A673 (cell line): ENCODE measurements around the gene SLC35C1. TPM values are rescaled to one million over a fixed set of nuclear protein-coding genes. Genes with fewer than 3 reads are reported as not detected.
A peak's percentile ranks its signal among the peaks of the same experiment; 100 is the strongest.

Source experiments
- BruUV-seq: library from RNA; stranded (reverse); fragments of 400-500 nt; replicated peaks from 2 replicates; lab custom pipeline; 2021; lab: Mats Ljungman, UMichigan
- CTCF ChIA-PET: fragments of 300-600 bp; sonication (Branson Sonifier 250); formaldehyde crosslinking; loops from one replicate; lab custom pipeline; 2022; ENCODE audit warnings: antibody characterized with exemption; lab: Charles Lee
- POLR2A ChIA-PET: fragments of 300-600 bp; sonication (Branson Sonifier 250); formaldehyde crosslinking; loops from one replicate; lab custom pipeline; 2022; ENCODE audit warnings: antibody characterized with exemption; ENCODE audit not compliant: low non-redundant PET; lab: Charles Lee
- DNase-seq: peaks from one replicate; pipeline ENCODE4 v3.0.0-alpha.2; 2015; ENCODE audit warnings: low spot score
- H3K27ac ChIP-seq: fragments of 200-600 bp; sonication (generic); 2 replicates; pipeline ENCODE4 v1.5.1; 2016; ENCODE audit warnings: mixed run types, low read depth, mild to moderate bottlenecking, mixed read lengths, antibody characterized with exemption, low read length; ENCODE audit not compliant: poor library complexity, severe bottlenecking
- H3K27me3 ChIP-seq: fragments of 200-600 bp; sonication (generic); replicated peaks from 2 replicates; pipeline ENCODE4 v1.6.1; 2017; ENCODE audit warnings: mixed run types, low read depth, mild to moderate bottlenecking, mixed read lengths, antibody characterized with exemption, low read length; ENCODE audit not compliant: insufficient read depth, poor library complexity
- H3K36me3 ChIP-seq: fragments of 200-600 bp; sonication (generic); 2 replicates; pipeline ENCODE4 v1.6.1; 2016; ENCODE audit warnings: mixed run types, mild to moderate bottlenecking, mixed read lengths, antibody characterized with exemption, low read length; ENCODE audit not compliant: insufficient read depth, poor library complexity, severe bottlenecking
- H3K4me1 ChIP-seq: fragments of 200-600 bp; sonication (generic); 2 replicates; pipeline ENCODE4 v1.6.1; 2017; ENCODE audit warnings: mixed run types, mild to moderate bottlenecking, mixed read lengths, antibody characterized with exemption, low read length; ENCODE audit not compliant: insufficient read depth, poor library complexity, severe bottlenecking
- H3K4me3 ChIP-seq: fragments of 200-600 bp; sonication (generic); 2 replicates; pipeline ENCODE4 v1.5.1; 2016; ENCODE audit warnings: low read depth, mixed run types, mild to moderate bottlenecking, mixed read lengths, low read length; ENCODE audit not compliant: poor library complexity, severe bottlenecking
- H3K9me3 ChIP-seq: fragments of 200-600 bp; sonication (generic); 2 replicates; pipeline ENCODE4 v1.6.1; 2016; ENCODE audit warnings: mixed run types, low read depth, mild to moderate bottlenecking, mixed read lengths, antibody characterized with exemption, low read length; ENCODE audit not compliant: poor library complexity, severe bottlenecking
- EZH2 ChIP-seq: fragments of 200-600 bp; sonication (generic); IDR thresholded peaks from 2 replicates; pipeline ENCODE4 v1.6.1; 2017; ENCODE audit warnings: borderline replicate concordance, low read depth, mild to moderate bottlenecking, mixed read lengths, antibody characterized with exemption, low read length; ENCODE audit not compliant: poor library complexity, severe bottlenecking
- intact Hi-C: fragments of 100-400 bp; cut with micrococcal nuclease; formaldehyde crosslinking; loops from one replicate; pipeline ENCODE4 v1.10.0; 2022; ENCODE audit not compliant: unreplicated experiment
- total RNA-seq: library from RNA; stranded (reverse); gene quantifications from 2 replicates; pipeline ENCODE4 v1.2.3, GENCODE V29; 2021
- TF ChIP-seq, protein P1 (sequence below): fragments of 300-800, 200-600 bp; sonication (generic); conservative IDR thresholded peaks from 2 replicates; pipeline ENCODE4 v1.5.1; 2017; ENCODE audit warnings: low read depth, mild to moderate bottlenecking, antibody characterized with exemption, low read length, moderate library complexity, mixed read lengths

Gene SLC35C1
- total RNA-seq, 1 experiment from 2014 or later: 32.5 TPM

DNA sequence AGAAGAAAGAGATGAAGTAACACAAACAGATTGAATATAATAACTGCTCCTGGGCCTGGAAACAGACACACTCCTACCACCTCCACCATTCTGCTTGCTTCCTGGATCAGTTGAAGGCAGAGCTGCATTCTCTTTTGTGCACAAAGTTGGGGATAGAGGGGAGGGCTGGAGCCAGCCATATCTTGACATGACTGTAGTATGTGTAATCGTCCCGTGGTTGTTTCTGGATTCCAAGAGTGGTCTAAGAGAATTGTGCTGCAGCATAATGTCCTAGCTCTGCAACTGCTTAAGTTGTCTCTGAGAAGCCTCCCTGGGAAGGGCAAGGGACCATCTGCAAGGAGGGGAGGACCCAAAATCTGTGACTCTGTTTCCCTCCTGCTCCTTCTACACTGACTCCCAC is 45.5 kb downstream of the SLC35C1 start:
- no peak overlapping the region for H3K4me3 ChIP-seq
- H3K9me3 ChIP-seq: no peaks in the 10 kb centered on the region
- BruUV-seq: no TSS peak
- DNase-seq: no peak
- no peak for TF ChIP-seq EZH2
- TF ChIP-seq, protein P1, sequence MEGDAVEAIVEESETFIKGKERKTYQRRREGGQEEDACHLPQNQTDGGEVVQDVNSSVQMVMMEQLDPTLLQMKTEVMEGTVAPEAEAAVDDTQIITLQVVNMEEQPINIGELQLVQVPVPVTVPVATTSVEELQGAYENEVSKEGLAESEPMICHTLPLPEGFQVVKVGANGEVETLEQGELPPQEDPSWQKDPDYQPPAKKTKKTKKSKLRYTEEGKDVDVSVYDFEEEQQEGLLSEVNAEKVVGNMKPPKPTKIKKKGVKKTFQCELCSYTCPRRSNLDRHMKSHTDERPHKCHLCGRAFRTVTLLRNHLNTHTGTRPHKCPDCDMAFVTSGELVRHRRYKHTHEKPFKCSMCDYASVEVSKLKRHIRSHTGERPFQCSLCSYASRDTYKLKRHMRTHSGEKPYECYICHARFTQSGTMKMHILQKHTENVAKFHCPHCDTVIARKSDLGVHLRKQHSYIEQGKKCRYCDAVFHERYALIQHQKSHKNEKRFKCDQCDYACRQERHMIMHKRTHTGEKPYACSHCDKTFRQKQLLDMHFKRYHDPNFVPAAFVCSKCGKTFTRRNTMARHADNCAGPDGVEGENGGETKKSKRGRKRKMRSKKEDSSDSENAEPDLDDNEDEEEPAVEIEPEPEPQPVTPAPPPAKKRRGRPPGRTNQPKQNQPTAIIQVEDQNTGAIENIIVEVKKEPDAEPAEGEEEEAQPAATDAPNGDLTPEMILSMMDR: no peak
- H3K36me3 ChIP-seq: no peaks in the 10 kb centered on the region
- intact Hi-C loops: no loop called here
- H3K27me3 ChIP-seq: peaks cover 8% of the 10 kb centered on the region
- H3K4me1 ChIP-seq: peaks cover 44% of the 10 kb centered on the region
- ChIA-PET POLR2A (interaction anchor here (0.7 kb wide), 1 partner anchor 902 kb away, joined by 3 read pairs; no protein-coding TSS in a partner anchor), CTCF (interaction anchor here (1.0 kb wide), 1 partner anchor 15 kb away, joined by 3 read pairs; no protein-coding TSS in a partner anchor)
- H3K27ac ChIP-seq: no peak overlapping the region

DNA sequence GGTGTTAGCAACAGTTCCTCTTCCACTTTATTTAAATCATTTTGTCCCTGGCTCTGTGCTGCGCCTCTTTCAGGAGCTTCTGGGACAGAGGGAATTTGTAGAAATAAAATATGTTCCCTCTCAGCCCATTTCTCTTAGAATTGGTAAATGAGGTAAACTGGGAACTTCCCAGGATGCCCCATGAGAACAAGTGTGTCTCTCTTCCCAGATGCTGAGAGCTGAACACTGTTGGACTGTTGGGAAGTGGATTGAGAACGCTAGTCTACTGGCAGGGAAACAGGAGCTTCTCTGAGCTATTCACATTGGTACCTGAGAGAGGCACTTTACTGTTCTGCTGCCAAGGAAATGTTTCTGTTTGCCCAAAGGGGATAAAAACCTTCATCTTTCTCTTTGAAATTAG is 46.3 kb downstream of the SLC35C1 start:
- ChIA-PET CTCF (interaction anchor here (1.0 kb wide), 1 partner anchor 14 kb away, joined by 3 read pairs; no protein-coding TSS in a partner anchor), POLR2A (interaction anchor here (0.7 kb wide), 1 partner anchor 903 kb away, joined by 3 read pairs; no protein-coding TSS in a partner anchor)
- no peaks in the 10 kb centered on the region for H3K9me3 ChIP-seq
- H3K4me3 ChIP-seq: no peak overlapping the region
- no peak for DNase-seq
- BruUV-seq: no TSS peak
- TF ChIP-seq, protein P1: no peak
- no peak for TF ChIP-seq EZH2
- peaks cover 44% of the 10 kb centered on the region for H3K4me1 ChIP-seq
- H3K27ac ChIP-seq: no peak overlapping the region
- peaks cover under 1% of the 10 kb centered on the region for H3K27me3 ChIP-seq
- no peaks in the 10 kb centered on the region for H3K36me3 ChIP-seq
- intact Hi-C loops: no loop called here

DNA sequence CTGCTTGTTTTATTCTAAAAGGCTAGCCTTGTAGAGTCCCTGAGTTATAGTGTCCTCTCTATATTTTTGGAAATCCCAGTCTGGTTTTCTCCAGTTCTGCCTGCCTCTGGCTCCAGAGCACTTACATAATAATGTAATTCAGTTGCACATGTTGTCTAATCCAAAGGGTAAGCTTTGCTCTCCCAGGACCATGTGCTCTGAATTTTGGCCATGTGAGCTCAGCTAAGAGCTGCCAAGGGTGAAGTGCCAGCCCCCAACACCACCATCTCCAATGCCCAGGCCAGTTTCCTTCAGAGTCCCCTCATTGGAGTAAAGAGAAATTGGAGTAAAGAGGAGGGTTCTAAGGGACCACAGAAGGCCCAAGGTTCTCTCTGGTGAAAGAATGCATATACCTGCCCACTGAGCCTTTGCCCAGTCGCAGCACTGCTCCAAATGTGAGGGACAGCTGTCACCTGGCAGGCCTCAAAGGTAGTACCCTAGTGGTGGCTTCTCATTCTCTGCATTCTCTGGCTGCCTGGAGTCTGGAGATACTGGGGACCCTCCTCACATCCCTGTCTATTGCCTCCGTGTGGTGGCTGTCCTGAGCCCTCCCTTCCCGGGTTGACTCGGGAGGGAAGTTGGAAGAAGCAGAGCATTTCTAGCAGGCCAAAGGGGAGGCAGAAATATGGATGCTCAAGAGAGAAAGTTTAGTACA is 47.2 kb downstream of the SLC35C1 start:
- no peak overlapping the region for H3K4me3 ChIP-seq
- H3K27ac ChIP-seq: peak overlapping the region; percentile 5
- H3K4me1 ChIP-seq: peaks cover 38% of the 10 kb centered on the region
- POLR2A ChIA-PET: no interaction called here
- peaks cover 5% of the 10 kb centered on the region for H3K36me3 ChIP-seq
- H3K9me3 ChIP-seq: no peaks in the 10 kb centered on the region
- DNase-seq: no peak
- CTCF ChIA-PET: no interaction called here
- no TSS peak for BruUV-seq
- no peaks in the 10 kb centered on the region for H3K27me3 ChIP-seq
- intact Hi-C loops: no loop called here
- TF ChIP-seq, protein P1: 0 out of 2 replicates have a peak, but pooled peaks have one; percentile 13
- TF ChIP-seq EZH2: no peak
